SJCRH30 (cell line): Measurements from ENCODE around the gene NPIPB9. TPM values are rescaled to one million over a fixed set of nuclear protein-coding genes. Genes with fewer than 3 reads are reported as not detected.
"Not testable (repeated sequence)": the region's sequence is repeated elsewhere in the genome, so short reads cannot be mapped to it uniquely, and the experiment has no call there.

Experiments used
- DNase-seq, 2 experiments: peaks; one replicate each; pipeline ENCODE4 v3.0.0-alpha.2; 2015 to 2020
- H3K27ac ChIP-seq: fragments of 250-450 bp; sonication (Bioruptor Pico); 2 replicates; pipeline ENCODE4 v1.5.1; 2020; ENCODE audit warnings: mild to moderate bottlenecking, moderate library complexity
- H3K27me3 ChIP-seq: fragments of 250-450 bp; sonication (Bioruptor Pico); 2 replicates; pipeline ENCODE4 v1.5.1; 2020; ENCODE audit warnings: mild to moderate bottlenecking, moderate library complexity
- H3K36me3 ChIP-seq: fragments of 250-450 bp; sonication (Bioruptor Pico); 2 replicates; pipeline ENCODE4 v1.5.1; 2020; ENCODE audit warnings: mild to moderate bottlenecking, moderate library complexity
- H3K4me1 ChIP-seq: fragments of 250-450 bp; sonication (Bioruptor Pico); 2 replicates; pipeline ENCODE4 v1.5.1; 2020; ENCODE audit warnings: mild to moderate bottlenecking, moderate library complexity
- H3K4me3 ChIP-seq: fragments of 250-450 bp; sonication (Bioruptor Pico); 2 replicates; pipeline ENCODE4 v1.5.1; 2020; ENCODE audit warnings: mild to moderate bottlenecking, moderate library complexity
- H3K9me3 ChIP-seq: fragments of 250-450 bp; sonication (Bioruptor Pico); replicated peaks from 2 replicates; pipeline ENCODE4 v1.5.1; 2020; ENCODE audit warnings: mild to moderate bottlenecking, moderate library complexity
- total RNA-seq: library from RNA; depleted of rRNA; stranded (reverse); fragments of >200 nt; shearing (Covaris generic); gene quantifications from 2 replicates; pipeline ENCODE4 v1.2.3, GENCODE V29; 2014; rRNA removed

Gene NPIPB9
- total RNA-seq, 1 experiment from 2014 or later, result 1.1 TPM

GRCh38 chr16:28802235-28803019 lies 50.8 kb downstream of the NPIPB9 start:
- not testable (repeated sequence) for H3K36me3 ChIP-seq, H3K27ac ChIP-seq, H3K27me3 ChIP-seq, H3K9me3 ChIP-seq, H3K4me3 ChIP-seq, DNase-seq, H3K4me1 ChIP-seq

GRCh38 chr16:28807445-28808120 lies 56.0 kb downstream of the NPIPB9 start:
- DNase-seq, H3K27me3 ChIP-seq: not testable (repeated sequence)

GRCh38 chr16:28820016-28820415 lies 68.4 kb downstream of the NPIPB9 start:
- Histone ChIP-seq H3K9me3 (no peaks in the 10 kb centered on the region), H3K27me3 (no peaks in the 10 kb centered on the region), H3K36me3 (peaks cover 4% of the 10 kb centered on the region), H3K27ac (no peak overlapping the region), H3K4me3 (no peak overlapping the region), H3K4me1 (no peaks in the 10 kb centered on the region; the same call in 1 of the 2 replicates)
- no peak for DNase-seq

More at GRCh38 chr16:28807445-28808120, 56.0 kb downstream of the NPIPB9 start:
- not testable (repeated sequence) for H3K27ac ChIP-seq, H3K36me3 ChIP-seq, H3K4me1 ChIP-seq, H3K9me3 ChIP-seq, H3K4me3 ChIP-seq

- not testable (repeated sequence) for H3K9me3 ChIP-seq, DNase-seq, H3K4me3 ChIP-seq, H3K4me1 ChIP-seq, H3K27me3 ChIP-seq, H3K36me3 ChIP-seq, H3K27ac ChIP-seq
These were observed 69.0 kb downstream of the NPIPB9 start for GRCh38 chr16:28820546-28820945.

- Histone ChIP-seq H3K36me3 (peaks cover 23% of the 10 kb centered on the region), H3K27me3 (no peaks in the 10 kb centered on the region), H3K4me1 (no peaks in the 10 kb centered on the region; the same call in 1 of the 2 replicates), H3K4me3 (peak overlapping the region; percentile 92), H3K27ac (peak overlapping the region; percentile 86), H3K9me3 (no peaks in the 10 kb centered on the region)
- DNase-seq, result no peak
These were observed 70.4 kb downstream of the NPIPB9 start for GRCh38 chr16:28821874-28822519.

Other genes starting within 250 kb of the NPIPB9 start
- gene IL27, start 245.0 kb upstream of the NPIPB9 start, total RNA-seq, result not detected in 2 replicates
- gene NUPR1, start 212.8 kb upstream of the NPIPB9 start, total RNA-seq, result not detected in 2 replicates
- gene SGF29, start 197.9 kb upstream of the NPIPB9 start, total RNA-seq, result 13.1 and 14.4 TPM in 2 replicates
- not detected in 2 replicates for gene SULT1A2, start 154.7 kb upstream of the NPIPB9 start, total RNA-seq
- 1.4 and 1.8 TPM in 2 replicates for gene SULT1A1, start 141.7 kb upstream of the NPIPB9 start, total RNA-seq
- gene NPIPB8, start 113.7 kb upstream of the NPIPB9 start, total RNA-seq, result not detected in 2 replicates
- gene EIF3C, start 40.3 kb upstream of the NPIPB9 start, total RNA-seq, result 361 and 372 TPM in 2 replicates
- gene ATXN2L, start 71.2 kb downstream of the NPIPB9 start, total RNA-seq, result 55.0 and 68.3 TPM in 2 replicates
- 115 and 119 TPM in 2 replicates for gene TUFM, start 94.6 kb downstream of the NPIPB9 start, total RNA-seq
- gene SH2B1, start 112.1 kb downstream of the NPIPB9 start, total RNA-seq, result 20.3 and 21.4 TPM in 2 replicates
- 21.8 and 24.8 TPM in 2 replicates for gene ATP2A1, start 126.7 kb downstream of the NPIPB9 start, total RNA-seq
- 7.4 and 8.1 TPM in 2 replicates for gene RABEP2, start 173.5 kb downstream of the NPIPB9 start, total RNA-seq
- gene CD19, start 180.2 kb downstream of the NPIPB9 start, total RNA-seq, result 0.10 TPM in 1 of 2 replicates, not detected in the other
- gene NFATC2IP, start 199.2 kb downstream of the NPIPB9 start, total RNA-seq, result 20.2 and 29.5 TPM in 2 replicates
- gene SPNS1, start 223.0 kb downstream of the NPIPB9 start, total RNA-seq, result 22.1 and 23.5 TPM in 2 replicates
- 0.66 and 1.6 TPM in 2 replicates for gene LAT, start 233.3 kb downstream of the NPIPB9 start, total RNA-seq